Subcutaneous abdominal adipose tissue (tissue), 5 donors: Measurements from ENCODE around the gene BABAM2.

Experiments used
- H3K27ac ChIP-seq: one replicate; pipeline ENCODE4 v1.7.0; 2013; ENCODE audit warnings: low read depth, mild to moderate bottlenecking, inconsistent platforms, low read length, moderate library complexity
- H3K27me3 ChIP-seq, 5 donors: one replicate each; pipeline ENCODE4 v1.7.0; 2013; ENCODE audit warnings: low read length in 5 of 5, inconsistent platforms in 1 of 5; ENCODE audit not compliant: control insufficient read depth in 5 of 5, insufficient read depth in 4 of 5
- H3K36me3 ChIP-seq, 5 donors: one replicate each; pipeline ENCODE4 v1.7.0; 2013; ENCODE audit warnings: low read length in 5 of 5; ENCODE audit not compliant: control insufficient read depth in 5 of 5, insufficient read depth in 5 of 5
- H3K4me1 ChIP-seq, 5 donors: one replicate each; pipeline ENCODE4 v1.7.0; 2013; ENCODE audit warnings: low read length in 5 of 5, mild to moderate bottlenecking in 3 of 5, moderate library complexity in 1 of 5; ENCODE audit not compliant: control insufficient read depth in 5 of 5, insufficient read depth in 5 of 5
- H3K4me3 ChIP-seq, 5 donors: one replicate each; pipeline ENCODE4 v1.7.0; 2013; ENCODE audit warnings: low read length in 5 of 5, low read depth in 1 of 5
- H3K9ac ChIP-seq, 5 donors: one replicate each; pipeline ENCODE4 v1.7.0; 2013; ENCODE audit warnings: low read length in 5 of 5, mild to moderate bottlenecking in 4 of 5, moderate library complexity in 3 of 5
- H3K9me3 ChIP-seq, 5 donors: one replicate each; pipeline ENCODE4 v1.7.0; 2013; ENCODE audit warnings: low read length in 5 of 5; ENCODE audit not compliant: control insufficient read depth in 5 of 5
- donor health status: healthy.
- donor health status: healthy.
- donor health status: healthy.
- donor health status: healthy.
- donor health status: healthy.

BABAM2 gene

GRCh38 chr2:27888790-27889189 lies 1.7 kb upstream of the BABAM2 start:
- Histone ChIP-seq H3K4me1 (peaks cover 0 to 25% (median 24%) of the 10 kb centered on the region in 5 donors), H3K4me3 (no peak overlapping the region), H3K9ac (peak overlapping the region in 1 of 5 donors; percentile 89), H3K36me3 (no peaks in the 10 kb centered on the region), H3K9me3 (no peaks in the 10 kb centered on the region), H3K27ac (peak overlapping the region; percentile 90), H3K27me3 (no peaks in the 10 kb centered on the region)

GRCh38 chr2:27889774-27890145 lies 769 bp upstream of the BABAM2 start:
- Histone ChIP-seq H3K27me3 (no peaks in the 10 kb centered on the region), H3K4me1 (peaks cover 0 to 25% (median 20%) of the 10 kb centered on the region in 5 donors), H3K4me3 (peak overlapping the region; percentile 82 to 96 (median 93)), H3K9ac (peak overlapping the region; percentile 22 to 98 (median 96)), H3K36me3 (no peaks in the 10 kb centered on the region), H3K9me3 (no peaks in the 10 kb centered on the region), H3K27ac (peak overlapping the region; percentile 90)

DNA sequence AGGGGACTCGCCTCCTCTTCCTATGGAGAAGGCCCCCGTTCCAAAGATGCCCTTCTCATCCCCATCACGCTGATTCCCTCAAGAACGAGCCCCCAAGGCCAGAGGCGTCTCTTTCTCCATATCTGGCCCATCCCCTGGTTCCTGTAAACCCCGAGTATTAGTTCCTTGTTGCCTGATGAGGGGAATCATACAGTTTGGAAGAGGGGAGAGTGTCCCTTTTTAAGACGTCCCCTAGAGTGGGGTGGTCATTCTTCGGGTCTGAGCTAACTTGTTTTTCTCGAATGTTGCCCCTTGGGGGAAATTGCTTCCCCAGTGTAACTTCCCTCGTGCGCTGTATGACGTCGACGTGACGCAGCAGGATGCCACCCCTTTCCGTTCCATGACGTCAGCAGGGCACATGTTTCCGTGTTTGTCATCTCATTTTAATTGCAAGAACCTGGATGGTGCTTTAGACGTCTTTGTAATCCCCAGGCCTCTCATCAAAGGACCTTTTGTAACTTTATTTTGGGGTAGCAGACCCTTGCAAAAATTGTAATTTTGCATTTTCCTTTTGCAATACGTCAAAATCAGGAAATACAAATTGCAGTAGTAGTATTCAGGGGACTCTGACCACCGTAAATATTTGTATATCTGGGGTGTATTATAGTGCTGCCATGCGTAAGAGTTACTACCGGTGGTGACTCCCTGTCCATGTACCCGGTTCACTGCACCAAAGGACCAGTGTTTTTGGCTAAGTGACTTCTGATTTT lies 569 bp downstream of the BABAM2 start:
- Histone ChIP-seq H3K4me1 (peaks cover 0 to 25% (median 20%) of the 10 kb centered on the region in 5 donors), H3K27ac (peak overlapping the region; percentile 90), H3K4me3 (peak overlapping the region; percentile 92 to 99 (median 96)), H3K9ac (peak overlapping the region; percentile 87 to 98 (median 96)), H3K36me3 (peaks cover 0 to 2% (median 0%) of the 10 kb centered on the region in 5 donors), H3K9me3 (no peaks in the 10 kb centered on the region), H3K27me3 (no peaks in the 10 kb centered on the region)

DNA sequence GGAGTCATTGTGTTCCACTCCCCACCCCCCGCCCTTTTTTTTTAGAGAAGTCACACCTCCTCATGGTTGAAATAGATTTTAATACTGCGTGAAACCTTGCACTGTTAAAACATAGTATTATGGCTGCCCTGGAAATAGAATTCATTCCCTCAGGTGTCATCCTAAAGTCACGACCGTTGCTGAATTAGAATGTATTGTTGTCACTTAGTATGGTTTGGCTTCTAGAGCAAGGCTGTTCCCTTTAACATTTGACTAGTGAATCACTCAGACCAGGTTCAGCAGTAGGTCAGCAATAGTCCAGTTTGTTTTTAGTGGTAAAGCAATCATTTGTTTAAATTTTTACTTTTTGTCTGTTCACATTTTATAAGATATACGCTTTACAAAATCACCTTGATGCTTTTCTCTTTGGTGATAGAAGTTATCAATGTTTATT lies 1.2 kb downstream of the BABAM2 start:
- Histone ChIP-seq H3K4me1 (peaks cover 0 to 25% (median 20%) of the 10 kb centered on the region in 5 donors), H3K9ac (no peak overlapping the region), H3K27ac (peak overlapping the region; percentile 90), H3K36me3 (peaks cover 0 to 8% (median 6%) of the 10 kb centered on the region in 5 donors), H3K27me3 (no peaks in the 10 kb centered on the region), H3K4me3 (peak overlapping the region in 4 of 5 donors; percentile 92 to 99 (median 94)), H3K9me3 (no peaks in the 10 kb centered on the region)

GRCh38 chr2:27893006-27893405 lies 2.5 kb downstream of the BABAM2 start:
- Histone ChIP-seq H3K4me3 (no peak overlapping the region), H3K27me3 (no peaks in the 10 kb centered on the region), H3K4me1 (peaks cover 0 to 25% (median 20%) of the 10 kb centered on the region in 5 donors), H3K9ac (no peak overlapping the region), H3K9me3 (no peaks in the 10 kb centered on the region), H3K36me3 (peaks cover 0 to 9% (median 8%) of the 10 kb centered on the region in 5 donors), H3K27ac (no peak overlapping the region)

- H3K4me3 ChIP-seq: no peak overlapping the region
- peaks cover 0 to 2% (median 0%) of the 10 kb centered on the region in 5 donors for H3K4me1 ChIP-seq
- H3K27me3 ChIP-seq: no peaks in the 10 kb centered on the region
- peaks cover 8 to 11% (median 8%) of the 10 kb centered on the region in 5 donors for H3K36me3 ChIP-seq
- no peaks in the 10 kb centered on the region for H3K9me3 ChIP-seq
- H3K9ac ChIP-seq: no peak overlapping the region
- H3K27ac ChIP-seq: no peak overlapping the region
Observed at GRCh38 chr2:27897717-27898116, 7.2 kb downstream of the BABAM2 start.

DNA sequence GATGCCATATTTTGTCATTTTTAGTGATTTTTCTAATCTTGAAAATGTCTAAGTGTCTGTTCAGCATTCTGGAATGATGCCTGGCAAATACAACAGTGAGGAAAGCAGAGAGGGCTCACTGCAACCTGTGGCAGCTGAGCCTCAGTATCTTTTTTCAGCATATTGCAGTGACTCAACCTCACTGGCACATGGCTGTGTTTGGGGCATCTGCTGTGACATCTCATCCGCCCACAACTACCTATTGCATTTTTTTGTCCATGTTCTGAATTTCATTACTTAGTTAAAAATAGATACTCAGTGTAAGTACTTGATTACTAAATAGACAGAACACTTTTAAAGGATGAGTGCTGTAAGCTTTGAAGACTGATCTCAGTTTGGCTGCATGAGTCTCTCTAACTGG lies 10.7 kb downstream of the BABAM2 start:
- no peak overlapping the region for H3K27ac ChIP-seq
- peaks cover 0 to 8% (median 0%) of the 10 kb centered on the region in 5 donors for H3K4me1 ChIP-seq
- H3K9ac ChIP-seq: no peak overlapping the region
- H3K9me3 ChIP-seq: no peaks in the 10 kb centered on the region
- no peak overlapping the region for H3K4me3 ChIP-seq
- H3K36me3 ChIP-seq: peaks cover 4 to 10% (median 8%) of the 10 kb centered on the region in 5 donors
- no peaks in the 10 kb centered on the region for H3K27me3 ChIP-seq

- H3K9ac ChIP-seq: no peak overlapping the region
- no peaks in the 10 kb centered on the region for H3K9me3 ChIP-seq
- H3K4me1 ChIP-seq: peaks cover 0 to 11% (median 0%) of the 10 kb centered on the region in 5 donors
- H3K36me3 ChIP-seq: peaks cover 0 to 8% (median 0%) of the 10 kb centered on the region in 5 donors
- H3K27ac ChIP-seq: no peak overlapping the region
- no peaks in the 10 kb centered on the region for H3K27me3 ChIP-seq
- H3K4me3 ChIP-seq: no peak overlapping the region
Observed at GRCh38 chr2:27902098-27902497, 11.6 kb downstream of the BABAM2 start.

DNA sequence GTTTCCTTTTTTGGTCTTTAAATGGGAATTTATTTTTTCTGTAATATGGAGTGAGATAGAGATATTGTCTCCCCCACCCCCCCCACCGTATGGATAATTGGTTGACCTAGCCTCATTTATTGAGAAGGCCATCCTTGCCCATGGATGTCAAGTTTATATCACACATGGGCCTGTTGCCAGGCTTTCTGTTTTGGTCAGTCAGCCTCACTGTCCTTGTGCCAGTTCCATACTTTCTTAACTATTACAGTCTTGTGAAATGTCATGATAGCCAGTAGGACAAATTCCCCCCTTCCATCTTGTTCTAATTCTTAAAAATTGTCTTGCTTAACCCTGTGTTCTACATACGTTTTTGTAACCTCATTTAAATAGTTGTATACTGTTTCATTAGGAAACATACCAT lies 12.5 kb downstream of the BABAM2 start:
- peaks cover 0 to 8% (median 0%) of the 10 kb centered on the region in 5 donors for H3K36me3 ChIP-seq
- H3K27me3 ChIP-seq: no peaks in the 10 kb centered on the region
- H3K9me3 ChIP-seq: no peaks in the 10 kb centered on the region
- no peak overlapping the region for H3K9ac ChIP-seq
- no peak overlapping the region for H3K4me3 ChIP-seq
- H3K27ac ChIP-seq: no peak overlapping the region
- H3K4me1 ChIP-seq: peaks cover 0 to 11% (median 0%) of the 10 kb centered on the region in 5 donors

DNA sequence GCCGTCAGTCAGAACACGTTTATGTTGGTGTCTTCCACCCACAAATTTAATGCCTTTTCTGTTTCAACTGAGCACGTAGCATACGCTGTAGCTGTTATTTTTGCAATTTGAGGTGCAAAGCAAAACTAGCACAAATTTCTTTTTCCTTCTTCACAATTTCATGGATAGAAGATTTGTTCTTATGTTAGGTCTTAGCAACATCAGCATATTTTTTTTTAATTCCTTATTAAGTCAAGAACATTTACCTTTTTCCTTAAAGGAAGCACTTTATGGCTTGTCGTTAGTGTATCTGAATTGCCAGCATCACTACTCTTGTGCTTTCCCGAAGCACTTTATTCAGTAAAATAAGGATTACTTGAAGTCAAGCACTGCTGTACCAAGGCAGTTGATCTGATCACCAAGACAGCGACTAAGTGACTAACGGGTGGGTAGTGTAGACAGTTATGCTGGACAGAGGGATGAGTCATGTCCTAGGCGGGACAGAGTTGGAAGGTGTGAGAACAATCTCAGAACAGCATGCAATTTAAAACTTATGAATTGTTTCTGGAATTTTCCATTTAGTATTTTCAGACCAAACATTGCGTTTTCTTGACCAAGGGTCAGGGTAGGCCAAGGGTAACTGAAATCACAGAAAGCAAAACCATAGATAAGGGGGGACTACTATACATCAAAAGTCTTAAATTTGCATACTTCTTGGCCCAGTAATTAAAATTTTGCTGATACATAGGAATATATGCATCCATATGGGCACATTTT lies 13.3 kb downstream of the BABAM2 start:
- H3K27me3 ChIP-seq: no peaks in the 10 kb centered on the region
- H3K9me3 ChIP-seq: no peaks in the 10 kb centered on the region
- H3K27ac ChIP-seq: no peak overlapping the region
- peaks cover 0 to 11% (median 0%) of the 10 kb centered on the region in 5 donors for H3K4me1 ChIP-seq
- no peak overlapping the region for H3K4me3 ChIP-seq
- H3K9ac ChIP-seq: no peak overlapping the region
- peaks cover 0 to 3% (median 0%) of the 10 kb centered on the region in 5 donors for H3K36me3 ChIP-seq
